GM18907 (cell line): ENCODE measurements around the gene C17orf67.

Experiments
- ATAC-seq: cut with Tn5 transposase; IDR thresholded peaks from one replicate; pipeline ENCODE4 v1.9.1; 2021; ENCODE audit warnings: mild to moderate bottlenecking, moderate library complexity; ENCODE audit not compliant: unreplicated experiment

C17orf67 gene

GRCh38 chr17:56809106-56809819 is 24.5 kb downstream of the C17orf67 start:
- no peak for ATAC-seq

- no peak for ATAC-seq
Observed at GRCh38 chr17:56808503-56808902, 25.2 kb downstream of the C17orf67 start.

- no peak for ATAC-seq
Observed at GRCh38 chr17:56807723-56808122, 26.0 kb downstream of the C17orf67 start.

GRCh38 chr17:56806949-56807348 is 26.8 kb downstream of the C17orf67 start:
- no peak for ATAC-seq

- no peak for ATAC-seq
Observed at GRCh38 chr17:56804454-56804853, 29.3 kb downstream of the C17orf67 start.

- no peak for ATAC-seq
Observed at GRCh38 chr17:56803071-56803470, 30.6 kb downstream of the C17orf67 start.

GRCh38 chr17:56801459-56802178 is 32.1 kb downstream of the C17orf67 start:
- no peak for ATAC-seq

- ATAC-seq: no peak
Observed at GRCh38 chr17:56798916-56799315, 34.8 kb downstream of the C17orf67 start.

GRCh38 chr17:56796536-56796935 is 37.2 kb downstream of the C17orf67 start:
- no peak for ATAC-seq

GRCh38 chr17:56795221-56795865 is 38.4 kb downstream of the C17orf67 start:
- ATAC-seq: no peak

- no peak for ATAC-seq
Observed at GRCh38 chr17:56793957-56794356, 39.8 kb downstream of the C17orf67 start.

- ATAC-seq: no peak
Observed at GRCh38 chr17:56793531-56793930, 40.2 kb downstream of the C17orf67 start.

GRCh38 chr17:56792267-56792666 is 41.5 kb downstream of the C17orf67 start:
- ATAC-seq: no peak

GRCh38 chr17:56786989-56787482 is 46.7 kb downstream of the C17orf67 start:
- peak; percentile 88 for ATAC-seq

GRCh38 chr17:56785997-56786680 is 47.6 kb downstream of the C17orf67 start:
- ATAC-seq: no peak

- ATAC-seq: no peak
Observed at GRCh38 chr17:56785405-56785804, 48.3 kb downstream of the C17orf67 start.

GRCh38 chr17:56782338-56782737 is 51.4 kb downstream of the C17orf67 start:
- no peak for ATAC-seq

GRCh38 chr17:56781906-56782305 is 51.8 kb downstream of the C17orf67 start:
- no peak for ATAC-seq

- ATAC-seq: peak; percentile 93
Observed at GRCh38 chr17:56779898-56780777, 53.6 kb downstream of the C17orf67 start.

- ATAC-seq: no peak
Observed at GRCh38 chr17:56779322-56779721, 54.4 kb downstream of the C17orf67 start.
